Measurements from ENCODE around the gene STMN1.

GRCh38 chr1:25908161-25908560 lies 1.9 kb upstream of the STMN1 start:
- TF ChIP-seq, protein P1, sequence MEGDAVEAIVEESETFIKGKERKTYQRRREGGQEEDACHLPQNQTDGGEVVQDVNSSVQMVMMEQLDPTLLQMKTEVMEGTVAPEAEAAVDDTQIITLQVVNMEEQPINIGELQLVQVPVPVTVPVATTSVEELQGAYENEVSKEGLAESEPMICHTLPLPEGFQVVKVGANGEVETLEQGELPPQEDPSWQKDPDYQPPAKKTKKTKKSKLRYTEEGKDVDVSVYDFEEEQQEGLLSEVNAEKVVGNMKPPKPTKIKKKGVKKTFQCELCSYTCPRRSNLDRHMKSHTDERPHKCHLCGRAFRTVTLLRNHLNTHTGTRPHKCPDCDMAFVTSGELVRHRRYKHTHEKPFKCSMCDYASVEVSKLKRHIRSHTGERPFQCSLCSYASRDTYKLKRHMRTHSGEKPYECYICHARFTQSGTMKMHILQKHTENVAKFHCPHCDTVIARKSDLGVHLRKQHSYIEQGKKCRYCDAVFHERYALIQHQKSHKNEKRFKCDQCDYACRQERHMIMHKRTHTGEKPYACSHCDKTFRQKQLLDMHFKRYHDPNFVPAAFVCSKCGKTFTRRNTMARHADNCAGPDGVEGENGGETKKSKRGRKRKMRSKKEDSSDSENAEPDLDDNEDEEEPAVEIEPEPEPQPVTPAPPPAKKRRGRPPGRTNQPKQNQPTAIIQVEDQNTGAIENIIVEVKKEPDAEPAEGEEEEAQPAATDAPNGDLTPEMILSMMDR (conservative IDR thresholded peaks at IDR 0.05; ENCODE audit: low read depth, low read length): no peak
- no peak for TF ChIP-seq EZH2 (IDR thresholded peaks at IDR 0.05; ENCODE audit: borderline replicate concordance, low read depth, low read length, poor library complexity, severe bottlenecking)
